ENCODE measurements around the gene SLC27A5.

DNA sequence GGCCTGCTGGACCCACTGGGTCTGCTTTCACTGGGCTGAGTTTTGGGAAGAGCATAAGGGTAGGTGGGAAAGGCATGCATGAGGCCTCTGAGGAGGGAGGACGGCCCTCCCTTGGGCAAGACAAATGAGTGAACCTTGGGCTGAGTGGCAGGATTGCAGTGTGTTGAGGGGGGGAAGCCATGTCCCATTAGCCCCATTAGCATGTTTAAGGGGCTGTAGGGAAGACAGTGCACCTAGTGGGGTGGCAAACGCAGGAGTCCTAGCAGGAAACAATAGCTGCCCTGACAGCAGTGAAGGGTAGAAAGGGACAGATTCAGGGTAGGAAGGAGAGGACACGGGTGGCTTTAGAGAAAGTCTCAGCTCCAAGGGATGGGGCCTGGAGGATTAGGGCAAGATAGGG is 10.9 kb upstream of the SLC27A5 start:
- TF ChIP-seq POLR2A (IDR thresholded peaks at IDR 0.05) (no peak), CTCF (IDR thresholded peaks at IDR 0.05) (no peak)
